ENCODE results near the gene RBM47. TPM values are rescaled to one million over a fixed set of nuclear protein-coding genes. Genes with fewer than 3 reads are reported as not detected.

The RBM47 gene
- total and polyA plus RNA-seq, 10 of the 15 experiments (the other 5 are each of a cell fraction or from before 2014, with no cell fraction given): 7.9 to 45.0 (median 28.7) TPM

- TF ChIP-seq SIN3A (IDR thresholded peaks at IDR 0.05; ENCODE audit: low read depth, low read length) (no peak), LARP7 (IDR thresholded peaks at IDR 0.05) (no peak), SUZ12 (IDR thresholded peaks at IDR 0.05; ENCODE audit: unreplicated experiment) (no peak)
Measured at GRCh38 chr4:40427128-40427527, 202.5 kb downstream of the RBM47 start (continued).

GRCh38 chr4:40425799-40426574 is 203.7 kb downstream of the RBM47 start:
- no peaks in the 10 kb centered on the region; the same call in 1 of the 2 replicates for H3K79me2 ChIP-seq (ENCODE audit: control insufficient read depth, insufficient read depth, low read length)
- H3K27me3 ChIP-seq (replicated peaks in 1 of 2; ENCODE audit: control insufficient read depth in 2 of 2, insufficient read depth in 2 of 2, low read length in 1 of 2): no peaks in the 10 kb centered on the region
- TF ChIP-seq ETV6 (conservative IDR thresholded peaks at IDR 0.05 in 1 of 2, IDR thresholded peaks at IDR 0.05 in 1 of 2; ENCODE audit: borderline replicate concordance in 1 of 2, low read depth in 1 of 2) (no peak), JUNB (IDR thresholded peaks at IDR 0.05) (no peak), CHD2 (IDR thresholded peaks at IDR 0.05; ENCODE audit: borderline replicate concordance, low read depth, low read length) (no peak), RELB (IDR thresholded peaks at IDR 0.05; ENCODE audit: low read depth) (no peak), CREB1 (IDR thresholded peaks at IDR 0.05; ENCODE audit: low read depth) (no peak), RBBP5 (conservative IDR thresholded peaks at IDR 0.05) (no peak), E2F4 (IDR thresholded peaks at IDR 0.05; ENCODE audit: low read depth, low read length) (no peak), WRNIP1 (IDR thresholded peaks at IDR 0.05; ENCODE audit: borderline replicate concordance, low read depth, low read length) (no peak), ATF3 (IDR thresholded peaks at IDR 0.05; ENCODE audit: borderline replicate concordance, extremely low read depth, low read depth, low read length) (no peak), MTA3 (IDR thresholded peaks at IDR 0.05; ENCODE audit: borderline replicate concordance, low read length) (no peak), MEF2A (IDR thresholded peaks at IDR 0.05; ENCODE audit: insufficient read depth, low read depth, low read length) (no peak), REST (IDR thresholded peaks at IDR 0.05; ENCODE audit: low read depth, low read length) (no peak), NBN (IDR thresholded peaks at IDR 0.05) (no peak)
- FAIRE-seq (no peak), ATAC-seq (no peak), DNase-seq (ENCODE audit: low read depth, low spot score) (no peak)
- no peaks in the 10 kb centered on the region for H4K20me1 ChIP-seq (ENCODE audit: control insufficient read depth, insufficient read depth)
- intact Hi-C loops (cut with micrococcal nuclease; ENCODE audit: unreplicated experiment): no loop called here
- WGBS (ENCODE audit: insufficient coverage, insufficient replicate concordance, low lambda C conversion rate, missing lambda C conversion rate): 99% methylated on average over 24 of the region's 24 CpGs
- H3K9ac ChIP-seq (ENCODE audit: control insufficient read depth, insufficient read depth, low read length): no peak overlapping the region
- in situ Hi-C loops (cut with MboI): no loop called here
- peaks cover 10% of the 10 kb centered on the region; the same call in 1 of the 2 replicates for H3K4me1 ChIP-seq (ENCODE audit: control insufficient read depth, insufficient read depth, low read length)
- no peak overlapping the region for H3K4me3 ChIP-seq
- no TSS peak for BruUV-seq (replicated peaks)
- SMC1A ChIA-PET (ENCODE audit: uncharacterized antibody, unreplicated experiment): no interaction called here
- no peak overlapping the region for H3K27ac ChIP-seq (ENCODE audit: control insufficient read depth, insufficient read depth)
- CTCF ChIA-PET: interaction anchor here (1.1 kb wide), 1 partner anchor 249 kb away, joined by 3 read pairs; no protein-coding TSS in a partner anchor
- no peak overlapping the region for H3K4me2 ChIP-seq (ENCODE audit: control insufficient read depth, insufficient read depth)
- no peak overlapping the region for H2AFZ ChIP-seq (ENCODE audit: control insufficient read depth, low read depth, low read length)
- no peaks in the 10 kb centered on the region for H3K9me3 ChIP-seq (replicated peaks; ENCODE audit: control insufficient read depth, insufficient read depth, low read length)
- H3K36me3 ChIP-seq (ENCODE audit: control insufficient read depth in 2 of 2, insufficient read depth in 2 of 2, low read length in 1 of 2): peaks cover 11 to 21% of the 10 kb centered on the region in 2 experiments
- POLR2A ChIA-PET: interaction anchor here (0.6 kb wide), 1 partner anchor 90 kb away, joined by 4 read pairs; no protein-coding TSS in a partner anchor
- RAD21 ChIA-PET (ENCODE audit: unreplicated experiment): no interaction called here

Data from GM12878 (cell line).